ENCODE data around the gene FBXO36.

Gene FBXO36

GRCh38 chr2:229942671-229943070, 20.4 kb downstream of the FBXO36 start:
- no peak for DNase-seq (ENCODE audit: low read depth)
- no peak overlapping the region for H3K4me3 ChIP-seq (ENCODE audit: low read depth, low read length)
- no peak for TF ChIP-seq CTCF (IDR thresholded peaks at IDR 0.05; ENCODE audit: control insufficient read depth, extremely low read depth, insufficient read depth)

GRCh38 chr2:229943171-229943570, 20.9 kb downstream of the FBXO36 start:
- no peak for DNase-seq (ENCODE audit: low read depth)
- no peak overlapping the region for H3K4me3 ChIP-seq (ENCODE audit: low read depth, low read length)
- TF ChIP-seq CTCF (IDR thresholded peaks at IDR 0.05; ENCODE audit: control insufficient read depth, extremely low read depth, insufficient read depth): no peak

- DNase-seq (ENCODE audit: low read depth): peak; percentile 25
- no peak for TF ChIP-seq CTCF (IDR thresholded peaks at IDR 0.05; ENCODE audit: control insufficient read depth, extremely low read depth, insufficient read depth)
- no peak overlapping the region for H3K4me3 ChIP-seq (ENCODE audit: low read depth, low read length)
These were observed 21.6 kb downstream of the FBXO36 start for GRCh38 chr2:229943770-229944449.

GRCh38 chr2:229945975-229946374, 23.7 kb downstream of the FBXO36 start:
- H3K4me3 ChIP-seq (ENCODE audit: low read depth, low read length): no peak overlapping the region
- DNase-seq (ENCODE audit: low read depth): no peak
- no peak for TF ChIP-seq CTCF (IDR thresholded peaks at IDR 0.05; ENCODE audit: control insufficient read depth, extremely low read depth, insufficient read depth)

- no peak for TF ChIP-seq CTCF (IDR thresholded peaks at IDR 0.05; ENCODE audit: control insufficient read depth, extremely low read depth, insufficient read depth)
- H3K4me3 ChIP-seq (ENCODE audit: low read depth, low read length): no peak overlapping the region
- DNase-seq (ENCODE audit: low read depth): no peak
These were observed 25.2 kb downstream of the FBXO36 start for GRCh38 chr2:229947544-229947943.

- no peak overlapping the region for H3K4me3 ChIP-seq (ENCODE audit: low read depth, low read length)
- TF ChIP-seq CTCF (IDR thresholded peaks at IDR 0.05; ENCODE audit: control insufficient read depth, extremely low read depth, insufficient read depth): no peak
- no peak for DNase-seq (ENCODE audit: low read depth)
These were observed 30.0 kb downstream of the FBXO36 start for GRCh38 chr2:229952256-229952835.

GRCh38 chr2:229955663-229956062, 33.4 kb downstream of the FBXO36 start:
- H3K4me3 ChIP-seq (ENCODE audit: low read depth, low read length): no peak overlapping the region
- no peak for DNase-seq (ENCODE audit: low read depth)
- no peak for TF ChIP-seq CTCF (IDR thresholded peaks at IDR 0.05; ENCODE audit: control insufficient read depth, extremely low read depth, insufficient read depth)

Data from LNCaP clone FGC (cell line).